Activated CD4-positive, alpha-beta T cell treated with anti-CD3 and anti-CD28 coated beads for 4 hours (primary cell): Measurements from ENCODE around the gene OR51B2.
"Not testable (repeated sequence)": the region's sequence is repeated elsewhere in the genome, so short reads cannot be mapped to it uniquely, and the experiment has no call there.

ENCODE experiments used
- DNase-seq, 2 donors: peaks; one replicate each; pipeline ENCODE4 v3.0.0-alpha.2; 2020

OR51B2 gene

GRCh38 chr11:5310423-5310822 is 13.7 kb downstream of the OR51B2 start:
- no peak for DNase-seq

GRCh38 chr11:5307256-5308019 is 16.7 kb downstream of the OR51B2 start:
- DNase-seq, result no peak

GRCh38 chr11:5304046-5304445 is 20.1 kb downstream of the OR51B2 start:
- no peak for DNase-seq

- DNase-seq, result no peak
Measured at GRCh38 chr11:5303626-5304025, 20.5 kb downstream of the OR51B2 start.

GRCh38 chr11:5301846-5302245 is 22.3 kb downstream of the OR51B2 start, which contains the start of gene OR51B4:
Gene OR51B4, minus strand, starts transcription at chr11:5301946. Its CDS starts 0 bp downstream, at chr11:5301946.
- DNase-seq, result no peak

- DNase-seq, result no peak
Measured at GRCh38 chr11:5300251-5300650, 23.8 kb downstream of the OR51B2 start.

- DNase-seq, result no peak
Measured at GRCh38 chr11:5298451-5298850, 25.6 kb downstream of the OR51B2 start.

- DNase-seq, result no peak
Measured at GRCh38 chr11:5297721-5298323, 26.3 kb downstream of the OR51B2 start.

GRCh38 chr11:5294342-5294995 is 29.6 kb downstream of the OR51B2 start:
- not testable (repeated sequence) for DNase-seq

- DNase-seq, result no peak
Measured at GRCh38 chr11:5293028-5293427, 31.1 kb downstream of the OR51B2 start.

- DNase-seq, result no peak
Measured at GRCh38 chr11:5291207-5291838, 32.8 kb downstream of the OR51B2 start.

GRCh38 chr11:5290106-5290505 is 34.0 kb downstream of the OR51B2 start:
- DNase-seq, result no peak

GRCh38 chr11:5289696-5290095 is 34.4 kb downstream of the OR51B2 start:
- no peak for DNase-seq

GRCh38 chr11:5288906-5289550 is 35.1 kb downstream of the OR51B2 start:
- no peak for DNase-seq

- no peak for DNase-seq
Measured at GRCh38 chr11:5288108-5288905, 35.8 kb downstream of the OR51B2 start.

GRCh38 chr11:5286901-5287300 is 37.2 kb downstream of the OR51B2 start:
- DNase-seq, result no peak

- no peak for DNase-seq
Measured at GRCh38 chr11:5286351-5286750, 37.7 kb downstream of the OR51B2 start.

- no peak for DNase-seq
Measured at GRCh38 chr11:5285703-5286340, 38.3 kb downstream of the OR51B2 start.

GRCh38 chr11:5284637-5285036 is 39.5 kb downstream of the OR51B2 start:
- no peak for DNase-seq

GRCh38 chr11:5283882-5284281 is 40.2 kb downstream of the OR51B2 start:
- DNase-seq, result no peak

- no peak for DNase-seq
Measured at GRCh38 chr11:5283086-5283485, 41.0 kb downstream of the OR51B2 start.

- no peak for DNase-seq
Measured at GRCh38 chr11:5282628-5283027, 41.5 kb downstream of the OR51B2 start.
